IMR-90 (cell line): ENCODE data around the gene BRIP1. TPM values are rescaled to one million over a fixed set of nuclear protein-coding genes. Genes with fewer than 3 reads are reported as not detected.

Source experiments
- ATAC-seq: fragments of 200-7000 bp; cut with Tn5 transposase; 2 replicates; pipeline ENCODE4 v1.9.1; 2020; ENCODE audit warnings: low read depth, mild to moderate bottlenecking, moderate library complexity
- BruUV-seq: library from RNA; stranded (reverse); fragments of 400-500 nt; replicated peaks from 2 replicates; lab custom pipeline; 2021; lab: Mats Ljungman, UMichigan
- CTCF ChIA-PET: fragments of 300-600 bp; formaldehyde crosslinking; extraction: SDS; loops from one replicate; lab custom pipeline; 2021; ENCODE audit warnings: antibody characterized with exemption; lab: Yijun Ruan, JAX
- POLR2A ChIA-PET: fragments of 300-600 bp; sonication (Branson Sonifier 250); formaldehyde crosslinking; loops from one replicate; lab custom pipeline; 2022; ENCODE audit warnings: antibody characterized with exemption; ENCODE audit not compliant: unreplicated experiment; lab: Charles Lee
- DNase-seq: peaks from one replicate; pipeline ENCODE4 v3.0.0; 2013
- H2AFZ ChIP-seq: replicated peaks from 2 replicates; pipeline ENCODE3; 2013; ENCODE audit warnings: low read length, mild to moderate bottlenecking; ENCODE audit not compliant: poor library complexity
- H2AK5ac ChIP-seq: 2 replicates; pipeline ENCODE4 v1.6.1; 2013; ENCODE audit warnings: low read depth, low read length, inconsistent platforms
- H2AK9ac ChIP-seq: replicated peaks from 2 replicates; pipeline ENCODE3; 2013; ENCODE audit warnings: mild to moderate bottlenecking, low read depth, low read length, moderate library complexity; ENCODE audit not compliant: poor library complexity
- H2BK120ac ChIP-seq: 2 replicates; pipeline ENCODE4 v1.6.1; 2013; ENCODE audit warnings: low read depth, low read length, inconsistent platforms
- H2BK15ac ChIP-seq: 3 replicates; pipeline ENCODE4 v1.6.1; 2013; ENCODE audit warnings: low read depth, low read length, inconsistent platforms
- H2BK20ac ChIP-seq: 2 replicates; pipeline ENCODE4 v1.6.1; 2013; ENCODE audit warnings: low read depth, mild to moderate bottlenecking, inconsistent platforms, low read length, moderate library complexity
- H2BK5ac ChIP-seq: 2 replicates; pipeline ENCODE4 v1.6.1; 2013; ENCODE audit warnings: mild to moderate bottlenecking, low read depth, low read length, inconsistent platforms; ENCODE audit not compliant: poor library complexity, severe bottlenecking
- H3K14ac ChIP-seq: replicated peaks from 2 replicates; pipeline ENCODE4 v1.6.1; 2013; ENCODE audit warnings: low read depth, low read length, inconsistent platforms
- H3K18ac ChIP-seq: 2 replicates; pipeline ENCODE4 v1.6.1; 2013; ENCODE audit warnings: low read depth, low read length, control low read depth
- H3K23ac ChIP-seq: 2 replicates; pipeline ENCODE4 v1.6.1; 2013; ENCODE audit warnings: low read depth, low read length, inconsistent platforms
- H3K27ac ChIP-seq: 2 replicates; pipeline ENCODE4 v1.5.1; 2013; ENCODE audit warnings: mild to moderate bottlenecking, control low read depth, low read length; ENCODE audit not compliant: insufficient read depth
- H3K27me3 ChIP-seq: 2 replicates; pipeline ENCODE4 v1.6.1; 2013; ENCODE audit warnings: low read length; ENCODE audit not compliant: control insufficient read depth, insufficient read depth
- H3K36me3 ChIP-seq: 2 replicates; pipeline ENCODE4 v1.6.1; 2013; ENCODE audit warnings: low read length, mixed read lengths; ENCODE audit not compliant: control insufficient read depth, insufficient read depth
- H3K4ac ChIP-seq: 2 replicates; pipeline ENCODE4 v1.6.1; 2013; ENCODE audit warnings: low read depth, low read length, inconsistent platforms
- H3K4me1 ChIP-seq: 2 replicates; pipeline ENCODE4 v1.6.1; 2013; ENCODE audit warnings: low read length, mixed read lengths; ENCODE audit not compliant: control insufficient read depth, insufficient read depth
- H3K4me2 ChIP-seq: 2 replicates; pipeline ENCODE4 v1.6.1; 2013; ENCODE audit warnings: low read depth, mild to moderate bottlenecking, control low read depth, low read length, moderate library complexity
- H3K4me3 ChIP-seq: 2 replicates; pipeline ENCODE4 v1.5.1; 2013; ENCODE audit warnings: low read depth, mild to moderate bottlenecking, control low read depth, low read length, moderate library complexity; ENCODE audit not compliant: insufficient read depth
- H3K56ac ChIP-seq: 2 replicates; pipeline ENCODE4 v1.6.1; 2013; ENCODE audit warnings: low read length, inconsistent platforms; ENCODE audit not compliant: insufficient read depth; ENCODE audit errors: extremely low read depth
- H3K79me1 ChIP-seq, 2 experiments: 2 replicates each; pipeline ENCODE4 v1.6.1; 2013; ENCODE audit warnings: low read length in 2 of 2, inconsistent platforms in 1 of 2, low read depth in 1 of 2
- H3K9ac ChIP-seq: 2 replicates; pipeline ENCODE4 v1.6.1; 2013; ENCODE audit warnings: low read depth, low read length, control low read depth
- H3K9me1 ChIP-seq: 2 replicates; pipeline ENCODE4 v1.6.1; 2013; ENCODE audit warnings: low read length, inconsistent platforms; ENCODE audit not compliant: insufficient read depth
- H3K9me3 ChIP-seq: 2 replicates; pipeline ENCODE4 v1.6.1; 2013; ENCODE audit warnings: low read length; ENCODE audit not compliant: control insufficient read depth, insufficient read depth
- H4K20me1 ChIP-seq: 2 replicates; pipeline ENCODE4 v1.6.1; 2013; ENCODE audit warnings: low read length, inconsistent platforms; ENCODE audit not compliant: insufficient read depth
- H4K5ac ChIP-seq: 2 replicates; pipeline ENCODE4 v1.6.1; 2013; ENCODE audit warnings: mild to moderate bottlenecking, low read depth, low read length, control low read depth
- H4K8ac ChIP-seq, 2 experiments: 2 replicates each; pipeline ENCODE4 v1.6.1; 2013; ENCODE audit warnings: low read depth in 2 of 2, low read length in 2 of 2, control low read depth in 1 of 2, inconsistent platforms in 1 of 2
- H4K91ac ChIP-seq: 2 replicates; pipeline ENCODE4 v1.6.1; 2013; ENCODE audit warnings: low read depth, low read length, inconsistent platforms; ENCODE audit not compliant: insufficient read depth
- NFE2L2 ChIP-seq: fragments of 150-350 bp; IDR thresholded peaks from 2 replicates; pipeline ENCODE4 v1.6.1; 2016; ENCODE audit warnings: low read depth, mild to moderate bottlenecking, low read length
- RFX5 ChIP-seq: IDR thresholded peaks from 2 replicates; pipeline ENCODE4 v1.8.0; 2012; ENCODE audit warnings: low read depth, mild to moderate bottlenecking, low read length, moderate library complexity
- WGBS, 2 experiments: methylation state at CpG; one replicate each; pipeline versions ENCODE4 v1.1.5 to v1.1.7; 2013; ENCODE audit warnings: missing lambda C conversion rate in 2 of 2; ENCODE audit not compliant: insufficient read length in 1 of 2; ENCODE audit errors: extremely low coverage in 2 of 2; 5-methylcytosine and 5-hydroxymethylcytosine counted together
- dilution Hi-C: fragments of 300-500 bp; cut with HindIII; formaldehyde crosslinking; loops from one replicate; pipeline ENCODE4 v1.14.3; 2018; ENCODE audit warnings: low sequenced_read_pairs; ENCODE audit not compliant: unreplicated experiment
- in situ Hi-C: fragments of 300-500 bp; cut with MboI; formaldehyde crosslinking; loops from 3 replicates; pipeline ENCODE4 v1.14.3; 2019; ENCODE audit warnings: low sequenced_read_pairs, inconsistent platforms, mixed read lengths
- intact Hi-C: fragments of 100-400 bp; cut with micrococcal nuclease; formaldehyde crosslinking; loops from 2 replicates; pipeline ENCODE4 v1.10.0; 2022
- polyA plus RNA-seq, 3 experiments: library from polyadenylated mRNA; depleted of rRNA; stranded (reverse); fragments of >200 nt; gene quantifications; 2 replicates each; pipeline ENCODE4 v1.2.3, GENCODE V29; 2012; ENCODE audit warnings: low replicate concordance in 1 of 3
- total RNA-seq: library from RNA; depleted of rRNA; stranded (reverse); fragments of >200 nt; gene quantifications from 2 replicates; pipeline ENCODE4 v1.2.3, GENCODE V29; 2012
- TF ChIP-seq, protein P1 (sequence below): conservative IDR thresholded peaks from 2 replicates; pipeline ENCODE4 v1.5.1; 2012; ENCODE audit warnings: mild to moderate bottlenecking, low read depth, low read length, improper control_type of control experiment

BRIP1 gene
- total and polyA plus RNA-seq, 2 of the 4 experiments (the other 2 are of a cell fraction) = 6.1 to 19.7 TPM

DNA sequence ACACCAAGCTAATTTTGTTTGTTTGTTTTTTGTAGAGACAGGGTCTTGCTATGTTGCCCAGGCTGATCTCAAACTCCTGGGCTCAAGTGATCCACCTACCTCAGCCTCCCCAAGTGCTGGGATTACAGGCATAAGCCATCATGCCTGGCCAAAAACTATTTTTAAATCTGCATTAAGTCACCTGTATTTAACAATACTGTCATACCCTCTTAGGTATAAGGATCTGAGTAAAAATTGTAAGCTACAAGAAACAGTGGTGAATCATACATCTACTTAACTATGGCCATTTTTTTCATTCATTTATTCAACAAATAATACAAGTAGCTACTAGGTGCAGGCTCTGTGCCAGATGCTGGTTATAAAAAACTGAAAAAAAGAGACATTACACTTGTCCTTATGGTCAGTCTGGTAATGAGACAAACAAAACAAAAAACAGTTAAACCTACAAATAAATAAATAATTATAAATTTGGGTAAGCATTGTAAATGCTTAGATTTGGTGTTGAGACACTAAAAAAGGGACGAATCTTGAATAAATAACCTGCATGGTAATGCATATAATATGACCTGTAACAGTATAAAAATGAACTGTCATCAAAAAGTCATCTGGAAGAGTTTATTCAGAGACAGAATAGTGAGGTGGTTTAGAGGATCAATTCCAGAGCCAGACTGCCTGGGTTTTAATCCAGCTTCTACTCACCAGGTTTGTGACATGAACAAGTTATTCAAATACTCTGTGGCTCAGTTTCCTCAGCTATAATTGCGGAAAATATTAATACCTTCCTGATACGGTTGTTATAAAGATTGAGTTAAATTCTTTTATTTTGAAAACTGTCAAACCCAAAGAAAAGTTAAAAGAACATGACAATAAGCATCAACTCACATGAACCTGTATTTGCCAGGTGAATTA is 26.8 kb downstream of the BRIP1 start:
- no peak overlapping the region for H3K4ac ChIP-seq
- BruUV-seq = no TSS peak
- H4K8ac ChIP-seq = peak overlapping the region in 1 of 2 experiments; percentile 40; a peak in 2 of 4 replicates
- no peak overlapping the region for H3K27ac ChIP-seq
- no peak overlapping the region for H2AFZ ChIP-seq
- no peak overlapping the region for H4K5ac ChIP-seq
- no peaks in the 10 kb centered on the region for H3K36me3 ChIP-seq
- H3K9me3 ChIP-seq = no peaks in the 10 kb centered on the region
- no peak overlapping the region for H2BK15ac ChIP-seq
- H4K91ac ChIP-seq = no peak overlapping the region
- WGBS, 2 experiments = no CpG with 5 or more reads among the region's 3 CpGs
- H2AK5ac ChIP-seq = no peak overlapping the region
- ChIA-PET CTCF (interaction anchor here (0.6 to 1.5 kb wide), 8 partner anchors 25 to 253 kb away, joined by 3 to 9 read pairs (median 4); no protein-coding TSS in a partner anchor), POLR2A (no interaction called here)
- peaks cover 5% of the 10 kb centered on the region for H3K9me1 ChIP-seq
- no peaks in the 10 kb centered on the region; the same call in 1 of the 2 replicates for H4K20me1 ChIP-seq
- no peak overlapping the region for H2BK120ac ChIP-seq
- no peak overlapping the region for H3K23ac ChIP-seq
- ATAC-seq = no peak
- no peak overlapping the region for H3K14ac ChIP-seq
- TF ChIP-seq RFX5 = no peak
- TF ChIP-seq, protein P1, sequence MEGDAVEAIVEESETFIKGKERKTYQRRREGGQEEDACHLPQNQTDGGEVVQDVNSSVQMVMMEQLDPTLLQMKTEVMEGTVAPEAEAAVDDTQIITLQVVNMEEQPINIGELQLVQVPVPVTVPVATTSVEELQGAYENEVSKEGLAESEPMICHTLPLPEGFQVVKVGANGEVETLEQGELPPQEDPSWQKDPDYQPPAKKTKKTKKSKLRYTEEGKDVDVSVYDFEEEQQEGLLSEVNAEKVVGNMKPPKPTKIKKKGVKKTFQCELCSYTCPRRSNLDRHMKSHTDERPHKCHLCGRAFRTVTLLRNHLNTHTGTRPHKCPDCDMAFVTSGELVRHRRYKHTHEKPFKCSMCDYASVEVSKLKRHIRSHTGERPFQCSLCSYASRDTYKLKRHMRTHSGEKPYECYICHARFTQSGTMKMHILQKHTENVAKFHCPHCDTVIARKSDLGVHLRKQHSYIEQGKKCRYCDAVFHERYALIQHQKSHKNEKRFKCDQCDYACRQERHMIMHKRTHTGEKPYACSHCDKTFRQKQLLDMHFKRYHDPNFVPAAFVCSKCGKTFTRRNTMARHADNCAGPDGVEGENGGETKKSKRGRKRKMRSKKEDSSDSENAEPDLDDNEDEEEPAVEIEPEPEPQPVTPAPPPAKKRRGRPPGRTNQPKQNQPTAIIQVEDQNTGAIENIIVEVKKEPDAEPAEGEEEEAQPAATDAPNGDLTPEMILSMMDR = no peak
- TF ChIP-seq NFE2L2 = no peak
- H2BK20ac ChIP-seq = no peak overlapping the region
- H3K79me1 ChIP-seq = peaks cover 9 to 26% of the 10 kb centered on the region in 2 experiments
- H3K56ac ChIP-seq = no peak overlapping the region
- no peaks in the 10 kb centered on the region for H3K27me3 ChIP-seq
- dilution Hi-C loops = no loop called here
- H3K9ac ChIP-seq = no peak overlapping the region
- no peak overlapping the region for H3K4me2 ChIP-seq
- DNase-seq = peak; percentile 11
- H3K4me3 ChIP-seq = no peak overlapping the region
- no peak overlapping the region for H3K18ac ChIP-seq
- H2AK9ac ChIP-seq = no peak overlapping the region
- intact Hi-C loops = loop anchor here (1.0 kb wide), 3 partner anchors 200 to 424 kb away; no protein-coding TSS in a partner anchor
- in situ Hi-C loops = no loop called here
- peak overlapping the region; percentile 3 for H2BK5ac ChIP-seq
- H3K4me1 ChIP-seq = peaks cover 7% of the 10 kb centered on the region
